ENCODE results near the gene RIPPLY1. TPM values are rescaled to one million over a fixed set of nuclear protein-coding genes. Genes with fewer than 3 reads are reported as not detected.
A peak's percentile ranks its signal among the peaks of the same experiment; 100 is the strongest.

The RIPPLY1 gene
- total RNA-seq, 1 donor: not detected

- no peak for TF ChIP-seq CTCF (IDR thresholded peaks at IDR 0.05; ENCODE audit: insufficient read depth, low read length)
- no peak overlapping the region for H3K4me3 ChIP-seq (ENCODE audit: low read depth, low read length)
- no peak for DNase-seq (ENCODE audit: low read depth)
These were observed 18.5 kb upstream of the RIPPLY1 start for GRCh38 chrX:106921637-106922036.

- DNase-seq (ENCODE audit: low read depth): no peak
- H3K4me3 ChIP-seq (ENCODE audit: low read depth, low read length): no peak within 1 kb of the TSS
- no peak for TF ChIP-seq CTCF (IDR thresholded peaks at IDR 0.05; ENCODE audit: insufficient read depth, low read length)
These were observed 16.9 kb upstream of the RIPPLY1 start, which contains the start of gene CLDN2 for GRCh38 chrX:106919932-106920452. CLDN2 (plus strand) TSS chrX:106920402; CDS start chrX:106928229, 7,827 bp downstream.

GRCh38 chrX:106917830-106918500, 14.8 kb upstream of the RIPPLY1 start:
- peak; percentile 81 for DNase-seq (ENCODE audit: low read depth)
- H3K4me3 ChIP-seq (ENCODE audit: low read depth, low read length): no peak overlapping the region
- no peak for TF ChIP-seq CTCF (IDR thresholded peaks at IDR 0.05; ENCODE audit: insufficient read depth, low read length)

GRCh38 chrX:106912864-106913263, 9.7 kb upstream of the RIPPLY1 start:
- DNase-seq (ENCODE audit: low read depth): peak; percentile 52
- no peak for TF ChIP-seq CTCF (IDR thresholded peaks at IDR 0.05; ENCODE audit: insufficient read depth, low read length)
- H3K4me3 ChIP-seq (ENCODE audit: low read depth, low read length): no peak overlapping the region

- no peak for TF ChIP-seq CTCF (IDR thresholded peaks at IDR 0.05; ENCODE audit: insufficient read depth, low read length)
- H3K4me3 ChIP-seq (ENCODE audit: low read depth, low read length): no peak overlapping the region
These were observed 3.2 kb upstream of the RIPPLY1 start for GRCh38 chrX:106906361-106906760.

GRCh38 chrX:106905064-106905708, 2.0 kb upstream of the RIPPLY1 start:
- no peak overlapping the region for H3K4me3 ChIP-seq (ENCODE audit: low read depth, low read length)
- DNase-seq (ENCODE audit: low read depth): no peak
- TF ChIP-seq CTCF (IDR thresholded peaks at IDR 0.05; ENCODE audit: insufficient read depth, low read length): no peak

More at GRCh38 chrX:106906361-106906760, 3.2 kb upstream of the RIPPLY1 start:
- no peak for DNase-seq (ENCODE audit: low read depth)

Data from fibroblast of the aortic adventitia (primary cell).